WTC11 (cell line): ENCODE results near the gene ADGRL1. TPM values are rescaled to one million over a fixed set of nuclear protein-coding genes. Genes with fewer than 3 reads are reported as not detected.
"Not testable (repeated sequence)": the region's sequence is repeated elsewhere in the genome, so short reads cannot be mapped to it uniquely, and the experiment has no call there.

Source experiments
- ATAC-seq: fragments of 200-7000 bp; cut with Tn5 transposase; 2 replicates; pipeline ENCODE4 v1.10.0; 2021; ENCODE audit warnings: mild to moderate bottlenecking, moderate library complexity
- CTCF ChIA-PET: fragments of 300-600 bp; sonication (Branson Sonifier 250); formaldehyde crosslinking; loops from one replicate; lab custom pipeline; 2021; ENCODE audit warnings: antibody characterized with exemption; lab: Charles Lee
- POLR2A ChIA-PET: fragments of 350-600 bp; sonication (Branson Sonifier 250); formaldehyde crosslinking; loops from one replicate; lab custom pipeline; 2021; ENCODE audit warnings: antibody characterized with exemption; lab: Charles Lee
- DNase-seq: peaks from one replicate; pipeline ENCODE4 v3.0.0; 2021; ENCODE audit warnings: low spot score
- H3K27ac Mint-ChIP-seq: 2 replicates; pipeline ENCODE4 v1.8.0; 2021; ENCODE audit warnings: mixed read lengths
- H3K27me3 Mint-ChIP-seq: 2 replicates; pipeline ENCODE4 v1.8.0; 2021; ENCODE audit warnings: low read depth, mild to moderate bottlenecking, moderate library complexity, mixed read lengths
- H3K36me3 Mint-ChIP-seq: 2 replicates; pipeline ENCODE4 v1.8.0; 2021; ENCODE audit warnings: mixed read lengths
- H3K4me1 Mint-ChIP-seq: 2 replicates; pipeline ENCODE4 v1.8.0; 2022; ENCODE audit warnings: mixed read lengths
- H3K4me3 Mint-ChIP-seq: 2 replicates; pipeline ENCODE4 v1.8.0; 2021; ENCODE audit warnings: mild to moderate bottlenecking, moderate library complexity, mixed read lengths
- H3K9me3 Mint-ChIP-seq: 2 replicates; pipeline ENCODE4 v1.8.0; 2021; ENCODE audit warnings: mixed read lengths
- CREM ChIP-seq: sonication (generic); formaldehyde crosslinking; IDR thresholded peaks from 2 replicates; pipeline ENCODE4 v1.8.1; 2022; ENCODE audit warnings: mild to moderate bottlenecking, missing genetic modification reagents, moderate library complexity
- ETV6 ChIP-seq: sonication (generic); formaldehyde crosslinking; IDR thresholded peaks from 2 replicates; pipeline ENCODE4 v1.8.1; 2022; ENCODE audit warnings: mild to moderate bottlenecking, missing genetic modification reagents
- GABPB1 ChIP-seq: sonication (generic); formaldehyde crosslinking; IDR thresholded peaks from 2 replicates; pipeline ENCODE4 v1.8.1; 2023; ENCODE audit warnings: mild to moderate bottlenecking, missing genetic modification reagents
- HMGA2 ChIP-seq: fragments of 250-450 bp; sonication (Bioruptor Pico); IDR thresholded peaks from 2 replicates; pipeline ENCODE4 v1.4.0; 2021; ENCODE audit warnings: mild to moderate bottlenecking, moderate library complexity
- MYBL2 ChIP-seq: sonication (generic); formaldehyde crosslinking; IDR thresholded peaks from 2 replicates; pipeline ENCODE4 v1.8.1; 2023; ENCODE audit warnings: mild to moderate bottlenecking, moderate library complexity, missing genetic modification reagents
- OVOL2 ChIP-seq: fragments of 250-450 bp; sonication (Bioruptor Pico); IDR thresholded peaks from 2 replicates; pipeline ENCODE4 v1.9.0; 2021; ENCODE audit warnings: mild to moderate bottlenecking, borderline replicate concordance
- ZNF317 ChIP-seq: sonication (generic); formaldehyde crosslinking; IDR thresholded peaks from 2 replicates; pipeline ENCODE4 v1.8.1; 2023; ENCODE audit warnings: low read depth, mild to moderate bottlenecking, moderate library complexity, missing genetic modification reagents, borderline replicate concordance
- ZNF423 ChIP-seq: fragments of 250-450 bp; sonication (Bioruptor Pico); IDR thresholded peaks from 2 replicates; pipeline ENCODE4 v2.1.2; 2022; ENCODE audit warnings: mild to moderate bottlenecking, moderate library complexity
- total RNA-seq: library from RNA; stranded (reverse); gene quantifications from 3 replicates; pipeline ENCODE4 v1.2.3, GENCODE V29; 2021

The ADGRL1 gene
- total RNA-seq, 1 experiment from 2014 or later: 128 TPM

DNA sequence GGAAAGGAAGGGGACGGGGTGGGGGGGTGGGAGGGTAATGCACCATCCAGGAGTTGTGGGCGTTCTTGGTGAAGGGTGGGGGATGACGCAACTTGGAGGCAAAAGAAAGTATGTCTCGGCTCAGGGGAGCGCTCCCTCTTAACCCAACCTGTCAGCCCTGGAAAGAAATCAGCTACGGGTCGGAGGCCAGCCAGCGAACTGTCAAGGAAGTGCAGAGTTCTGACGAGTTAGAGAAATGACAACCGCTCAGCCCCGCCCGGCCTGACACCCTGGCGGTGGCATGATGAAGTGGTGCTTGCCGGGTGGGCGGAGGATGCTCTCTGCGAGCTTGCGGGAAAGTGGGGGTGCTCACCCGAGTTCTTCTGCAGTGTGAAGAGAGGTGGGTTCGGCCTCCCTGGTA is 15.4 kb upstream of the ADGRL1 start:
- H3K9me3 Mint-ChIP-seq, H3K27me3 Mint-ChIP-seq, H3K27ac Mint-ChIP-seq, H3K36me3 Mint-ChIP-seq: not testable (repeated sequence)
- ChIA-PET POLR2A (interaction anchor here (0.6 to 1.2 kb wide), 2 partner anchors 28 to 127 kb away, joined by 3 to 4 read pairs; no protein-coding TSS in a partner anchor), CTCF (interaction anchor here (0.7 to 1.8 kb wide), 5 partner anchors 45 to 185 kb away, joined by 4 to 10 read pairs (median 4); no protein-coding TSS in a partner anchor)
- DNase-seq: peak; percentile 59
- ATAC-seq: peak; percentile 64
- H3K4me1 Mint-ChIP-seq: peaks cover 15% of the 10 kb centered on the region
- peak overlapping the region; percentile 63 for H3K4me3 Mint-ChIP-seq

DNA sequence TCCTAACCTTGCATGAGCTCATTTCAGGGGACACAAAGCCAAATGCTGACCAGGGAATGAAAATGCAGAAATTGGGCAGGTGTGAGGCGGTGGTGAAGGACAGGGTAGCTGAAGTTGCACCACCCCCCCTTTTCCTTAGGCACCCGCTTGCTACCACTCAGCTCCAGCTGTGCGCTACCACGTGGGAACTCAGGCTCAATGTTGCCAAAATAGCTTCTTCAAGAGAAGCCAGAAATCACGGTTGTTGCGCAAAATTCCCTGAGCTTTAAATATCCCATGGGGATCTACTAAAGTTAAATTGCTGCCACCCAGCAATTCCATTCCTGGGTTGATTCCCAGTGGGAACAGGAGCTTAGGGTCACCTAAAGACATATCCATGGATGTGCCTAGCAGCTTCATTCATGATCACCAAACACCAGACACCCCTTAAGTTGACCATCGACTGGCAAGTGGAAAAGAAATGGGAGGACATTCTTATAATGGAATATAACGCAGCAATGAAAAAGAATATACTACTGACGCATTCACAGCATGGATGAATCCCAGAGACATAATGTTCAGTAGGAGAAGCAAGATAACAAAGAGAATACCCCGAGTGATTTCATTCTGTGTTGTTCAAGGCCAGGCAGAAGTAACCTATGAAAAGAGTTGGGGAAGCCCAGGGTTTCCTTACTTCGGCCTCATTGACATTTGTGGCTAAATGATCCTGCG is 12.8 kb upstream of the ADGRL1 start:
- CTCF ChIA-PET: interaction anchor here (1.2 to 3.0 kb wide), 3 partner anchors 48 to 187 kb away, joined by 3 to 10 read pairs (median 7); no protein-coding TSS in a partner anchor
- Mint-ChIP-seq H3K4me3 (no peak overlapping the region), H3K36me3 (no peaks in the 10 kb centered on the region), H3K4me1 (peaks cover 15% of the 10 kb centered on the region), H3K27ac (no peak overlapping the region), H3K27me3 (peaks cover 5% of the 10 kb centered on the region), H3K9me3 (peaks cover 5% of the 10 kb centered on the region; the same call in 1 of the 2 replicates)
- TF ChIP-seq ZNF423 (CRISPR knock-in tag) (no peak), ZNF317 (no peak), GABPB1 (CRISPR knock-in tag) (no peak), MYBL2 (CRISPR knock-in tag) (no peak), ETV6 (CRISPR knock-in tag) (no peak), CREM (no peak)
- POLR2A ChIA-PET: no interaction called here
- no peak for DNase-seq
- no peak for ATAC-seq

DNA sequence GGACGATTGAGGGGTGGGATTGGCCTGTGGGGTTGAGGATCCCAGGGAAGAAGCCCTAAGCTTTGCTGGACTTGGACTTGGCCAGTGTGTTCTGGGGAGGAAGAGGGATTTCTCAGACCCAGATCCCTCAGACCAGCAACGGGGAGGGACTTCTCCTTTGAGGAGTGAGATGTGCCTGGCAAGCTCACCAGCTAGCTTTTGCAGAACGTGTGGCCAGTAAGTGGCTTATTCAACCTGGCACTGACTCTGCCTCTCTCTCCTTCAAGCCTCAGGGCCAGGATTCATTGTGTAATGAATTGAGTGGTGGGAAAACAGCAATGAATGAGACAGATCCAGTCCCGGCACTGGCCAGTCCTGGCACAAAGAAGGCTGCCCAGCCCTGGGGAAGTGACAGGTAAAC is 11.9 kb upstream of the ADGRL1 start:
- Mint-ChIP-seq H3K4me3 (peak overlapping the region; percentile 59), H3K4me1 (peaks cover 15% of the 10 kb centered on the region)
- POLR2A ChIA-PET, H3K9me3 Mint-ChIP-seq, H3K27ac Mint-ChIP-seq, H3K36me3 Mint-ChIP-seq, H3K27me3 Mint-ChIP-seq, DNase-seq: not testable (repeated sequence)
- peak; percentile 14 for ATAC-seq
- CTCF ChIA-PET: interaction anchor here (0.9 to 3.0 kb wide), 13 partner anchors 9 to 233 kb away, joined by 3 to 10 read pairs (median 5); no protein-coding TSS in a partner anchor

DNA sequence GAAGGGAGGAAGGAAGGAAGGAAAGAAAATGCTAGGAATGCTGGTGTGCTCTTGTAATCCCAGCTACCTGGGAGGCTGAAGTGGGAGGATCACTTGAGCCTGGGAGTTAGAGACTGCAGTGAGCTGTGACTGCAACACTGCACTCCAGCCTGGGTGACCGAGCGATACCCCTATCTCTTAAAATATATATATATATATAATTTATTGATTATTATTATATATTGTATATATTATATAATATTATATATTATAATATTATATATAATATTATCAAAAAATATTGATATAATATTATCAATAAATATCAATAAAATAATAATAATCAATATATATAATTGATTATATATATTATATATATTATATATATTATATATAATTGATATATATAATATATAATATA is 8.6 kb upstream of the ADGRL1 start:
- POLR2A ChIA-PET: interaction anchor here (0.7 to 1.1 kb wide), 2 partner anchors 33 to 1419 kb away, joined by 3 to 7 read pairs; no protein-coding TSS in a partner anchor
- Mint-ChIP-seq H3K36me3 (no peaks in the 10 kb centered on the region), H3K27me3 (peaks cover 18% of the 10 kb centered on the region)

DNA sequence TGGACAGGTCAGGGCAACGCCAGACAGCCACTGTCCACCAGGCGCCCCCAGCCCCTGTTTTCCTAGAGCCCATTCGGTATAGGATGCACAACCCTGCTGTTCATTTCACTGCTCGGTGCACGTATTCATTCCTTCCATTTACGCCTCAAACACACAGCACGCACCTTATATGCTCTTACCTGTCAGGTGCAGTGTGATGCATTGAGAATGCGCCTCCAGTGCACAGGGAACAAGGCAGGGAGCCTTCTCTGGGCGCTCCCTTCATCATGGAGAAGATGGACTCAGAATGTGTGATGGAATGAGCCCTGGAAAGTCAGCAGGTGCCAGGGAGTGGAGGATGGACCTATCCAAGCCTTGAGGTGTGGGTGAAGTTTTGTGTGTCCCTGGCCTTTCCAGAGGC is 4.2 kb upstream of the ADGRL1 start:
- POLR2A ChIA-PET, ATAC-seq, H3K27ac Mint-ChIP-seq, DNase-seq, H3K36me3 Mint-ChIP-seq, H3K9me3 Mint-ChIP-seq: not testable (repeated sequence)
- peak overlapping the region; percentile 83 for H3K4me3 Mint-ChIP-seq
- CTCF ChIA-PET: interaction anchor here (0.6 to 2.8 kb wide), 2 partner anchors 10 to 174 kb away, joined by 3 to 8 read pairs; no protein-coding TSS in a partner anchor
- H3K27me3 Mint-ChIP-seq: peaks cover 33% of the 10 kb centered on the region
- H3K4me1 Mint-ChIP-seq: peaks cover 19% of the 10 kb centered on the region

More for the DNA sequence above, 8.6 kb upstream of the ADGRL1 start:
- no peak for DNase-seq
- Mint-ChIP-seq H3K27ac (no peak overlapping the region), H3K4me3 (no peak overlapping the region), H3K4me1 (peaks cover 18% of the 10 kb centered on the region), H3K9me3 (peaks cover 5% of the 10 kb centered on the region; the same call in 1 of the 2 replicates)
- CTCF ChIA-PET: interaction anchor here (1.7 kb wide), 1 partner anchor 134 kb away, joined by 6 read pairs; no protein-coding TSS in a partner anchor
- no peak for ATAC-seq
- TF ChIP-seq OVOL2 (no peak), HMGA2 (peak; percentile 95)

DNA sequence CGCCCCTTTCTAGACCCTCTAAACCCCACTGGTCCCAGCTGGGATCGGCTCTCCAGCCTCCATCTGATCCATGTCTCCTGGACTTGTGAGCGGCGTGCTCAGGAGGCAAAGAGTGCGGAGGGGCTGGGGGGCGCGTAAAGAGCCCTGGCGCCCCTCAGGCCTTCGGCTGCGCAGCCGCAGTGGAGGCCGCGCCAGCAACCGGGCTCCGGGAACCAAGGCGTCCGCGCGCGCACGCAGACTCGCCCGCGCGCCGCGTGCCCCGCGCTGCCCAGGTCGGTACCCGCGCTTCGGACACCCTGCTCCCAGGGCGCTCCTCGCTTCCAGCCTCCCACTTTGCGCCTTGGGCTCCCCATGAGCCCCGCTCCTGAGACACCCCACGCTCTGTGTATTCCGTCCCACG is 3.4 kb upstream of the ADGRL1 start:
- peak; percentile 1; the same call in 1 of the 2 replicates for ATAC-seq
- H3K27ac Mint-ChIP-seq, H3K36me3 Mint-ChIP-seq, DNase-seq, POLR2A ChIA-PET, H3K9me3 Mint-ChIP-seq: not testable (repeated sequence)
- H3K27me3 Mint-ChIP-seq: peaks cover 33% of the 10 kb centered on the region
- CTCF ChIA-PET: interaction anchor here (0.5 to 2.8 kb wide), 5 partner anchors 8 to 578 kb away, joined by 3 to 8 read pairs (median 5); no protein-coding TSS in a partner anchor
- H3K4me1 Mint-ChIP-seq: peaks cover 24% of the 10 kb centered on the region
- H3K4me3 Mint-ChIP-seq: peak overlapping the region; percentile 83

DNA sequence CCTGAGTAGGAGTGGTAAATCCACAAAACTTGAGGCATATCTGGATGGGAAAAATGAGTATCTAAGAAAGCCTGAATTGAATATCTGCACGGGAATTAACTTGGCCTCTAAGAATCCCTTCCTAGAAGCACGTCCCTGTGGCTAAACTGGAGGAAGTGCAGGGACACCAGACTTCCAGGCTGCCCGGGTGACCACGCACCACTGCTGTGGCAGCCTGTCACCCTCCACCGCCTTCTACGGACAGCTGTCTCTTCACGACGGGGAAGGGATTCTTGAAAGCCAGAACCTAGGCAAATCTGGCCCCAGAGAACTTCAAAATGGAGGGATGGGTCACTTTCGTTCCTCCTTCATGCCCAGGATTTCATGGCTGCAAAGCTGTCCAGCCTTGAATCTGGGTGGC is 2.5 kb upstream of the ADGRL1 start:
- ChIA-PET POLR2A (interaction anchor here (0.9 kb wide), 1 partner anchor 41 kb away, joined by 4 read pairs; no protein-coding TSS in a partner anchor), CTCF (interaction anchor here (0.6 to 1.0 kb wide), 3 partner anchors 9 to 579 kb away, joined by 3 to 8 read pairs (median 5); no protein-coding TSS in a partner anchor)
- Mint-ChIP-seq H3K4me1 (peaks cover 33% of the 10 kb centered on the region), H3K27me3 (peaks cover 33% of the 10 kb centered on the region), H3K4me3 (peak overlapping the region; percentile 83)
- not testable (repeated sequence) for DNase-seq, ATAC-seq, H3K9me3 Mint-ChIP-seq, H3K27ac Mint-ChIP-seq, H3K36me3 Mint-ChIP-seq

DNA sequence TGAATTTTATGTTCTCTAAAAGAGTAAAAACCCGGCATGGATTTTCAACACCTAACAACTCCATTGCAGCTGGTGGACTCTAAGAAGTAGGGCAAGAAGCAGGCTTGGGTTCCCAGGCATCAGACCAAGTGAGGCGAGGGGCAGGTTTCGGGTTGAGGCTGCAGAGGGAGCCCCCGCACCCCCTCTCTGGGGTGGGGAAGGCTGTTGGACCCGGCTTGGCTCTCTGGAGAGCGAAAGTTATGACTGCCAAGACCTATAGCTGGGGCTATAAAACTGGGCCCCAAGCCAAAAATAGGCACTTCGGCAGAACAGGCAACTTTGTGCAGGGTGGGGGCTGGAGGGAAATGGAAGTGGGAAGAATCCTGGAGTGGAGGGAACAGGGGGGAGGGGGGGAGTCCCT is 1.8 kb upstream of the ADGRL1 start:
- Mint-ChIP-seq H3K27me3 (peaks cover 33% of the 10 kb centered on the region), H3K4me1 (peaks cover 40% of the 10 kb centered on the region), H3K4me3 (peak overlapping the region; percentile 83)
- H3K27ac Mint-ChIP-seq, DNase-seq, ATAC-seq, H3K9me3 Mint-ChIP-seq, H3K36me3 Mint-ChIP-seq, CTCF ChIA-PET: not testable (repeated sequence)
- POLR2A ChIA-PET: interaction anchor here (0.9 kb wide), 1 partner anchor 42 kb away, joined by 4 read pairs; no protein-coding TSS in a partner anchor
